ENCODE data around the gene CYS1.

The CYS1 gene

GRCh38 chr2:10056439-10056838, 23.8 kb downstream of the CYS1 start:
- CTCF ChIA-PET, result interaction anchor here (1.2 to 6.3 kb wide), 6 partner anchors 7 to 353 kb away, joined by 3 to 69 read pairs (median 10); no protein-coding TSS in a partner anchor
- TF ChIP-seq CTCF (IDR thresholded peaks at IDR 0.05; ENCODE audit: control extremely low read depth, extremely low read depth, low read depth, missing control alignments), result no peak
- POLR2A ChIA-PET, result no interaction called here
- no peak for DNase-seq (ENCODE audit: extremely low spot score)

GRCh38 chr2:10054976-10055375, 25.2 kb downstream of the CYS1 start:
- no peak for TF ChIP-seq CTCF (IDR thresholded peaks at IDR 0.05; ENCODE audit: control extremely low read depth, extremely low read depth, low read depth, missing control alignments)
- ChIA-PET CTCF (no interaction called here), POLR2A (no interaction called here)
- DNase-seq (ENCODE audit: extremely low spot score), result no peak

- DNase-seq (ENCODE audit: extremely low spot score), result no peak
- TF ChIP-seq CTCF (IDR thresholded peaks at IDR 0.05; ENCODE audit: control extremely low read depth, extremely low read depth, low read depth, missing control alignments), result no peak
- ChIA-PET CTCF (no interaction called here), POLR2A (no interaction called here)
These were observed 25.8 kb downstream of the CYS1 start for GRCh38 chr2:10054424-10054823.

- ChIA-PET POLR2A (no interaction called here), CTCF (interaction anchor here (1.4 to 11.3 kb wide), 2 partner anchors 18 to 69 kb away, joined by 5 to 74 read pairs; no protein-coding TSS in a partner anchor)
- no peak for DNase-seq (ENCODE audit: extremely low spot score)
- TF ChIP-seq CTCF (IDR thresholded peaks at IDR 0.05; ENCODE audit: control extremely low read depth, extremely low read depth, low read depth, missing control alignments), result no peak
These were observed 26.9 kb downstream of the CYS1 start for GRCh38 chr2:10053351-10053750.

GRCh38 chr2:10052216-10052615, 28.0 kb downstream of the CYS1 start:
- TF ChIP-seq CTCF (IDR thresholded peaks at IDR 0.05; ENCODE audit: control extremely low read depth, extremely low read depth, low read depth, missing control alignments), result no peak
- DNase-seq (ENCODE audit: extremely low spot score), result no peak
- ChIA-PET POLR2A (no interaction called here), CTCF (interaction anchor here (1.2 to 11.3 kb wide), 7 partner anchors 19 to 909 kb away, joined by 3 to 93 read pairs (median 4); no protein-coding TSS in a partner anchor)

- peak; percentile 66 for DNase-seq (ENCODE audit: extremely low spot score)
- POLR2A ChIA-PET, result no interaction called here
- TF ChIP-seq CTCF (IDR thresholded peaks at IDR 0.05; ENCODE audit: control extremely low read depth, extremely low read depth, low read depth, missing control alignments), result peak; percentile 45
- CTCF ChIA-PET, result interaction anchor here (0.6 to 11.3 kb wide), 24 partner anchors 10 to 578 kb away, joined by 3 to 93 read pairs (median 6); no protein-coding TSS in a partner anchor
These were observed 31.6 kb downstream of the CYS1 start for GRCh38 chr2:10048501-10049171.

All from GM10248 (cell line).